ENCODE measurements around the gene FBXL3.

The FBXL3 gene

GRCh38 chr13:77056382-77056781 lies 29.4 kb upstream of the FBXL3 start:
- no peak for TF ChIP-seq CTCF (IDR thresholded peaks at IDR 0.05; ENCODE audit: low read length, missing control alignments)
- no peak for DNase-seq (ENCODE audit: low read depth)
- no peak overlapping the region for H3K4me3 ChIP-seq (replicated peaks; ENCODE audit: low read depth, low read length)

- DNase-seq (ENCODE audit: low read depth) = no peak
- no peak overlapping the region for H3K4me3 ChIP-seq (replicated peaks; ENCODE audit: low read depth, low read length)
- no peak for TF ChIP-seq CTCF (IDR thresholded peaks at IDR 0.05; ENCODE audit: low read length, missing control alignments)
Measured at GRCh38 chr13:77055158-77055557, 28.2 kb upstream of the FBXL3 start.

- no peak overlapping the region for H3K4me3 ChIP-seq (replicated peaks; ENCODE audit: low read depth, low read length)
- TF ChIP-seq CTCF (IDR thresholded peaks at IDR 0.05; ENCODE audit: low read length, missing control alignments) = no peak
- DNase-seq (ENCODE audit: low read depth) = no peak
Measured at GRCh38 chr13:77053192-77053591, 26.2 kb upstream of the FBXL3 start.

- no peak for DNase-seq (ENCODE audit: low read depth)
- no peak overlapping the region for H3K4me3 ChIP-seq (replicated peaks; ENCODE audit: low read depth, low read length)
- no peak for TF ChIP-seq CTCF (IDR thresholded peaks at IDR 0.05; ENCODE audit: low read length, missing control alignments)
Measured at GRCh38 chr13:77048681-77049080, 21.7 kb upstream of the FBXL3 start.

GRCh38 chr13:77047649-77048343 lies 20.8 kb upstream of the FBXL3 start:
- DNase-seq (ENCODE audit: low read depth) = no peak
- no peak for TF ChIP-seq CTCF (IDR thresholded peaks at IDR 0.05; ENCODE audit: low read length, missing control alignments)
- H3K4me3 ChIP-seq (replicated peaks; ENCODE audit: low read depth, low read length) = no peak overlapping the region

- DNase-seq (ENCODE audit: low read depth) = no peak
- no peak overlapping the region for H3K4me3 ChIP-seq (replicated peaks; ENCODE audit: low read depth, low read length)
- no peak for TF ChIP-seq CTCF (IDR thresholded peaks at IDR 0.05; ENCODE audit: low read length, missing control alignments)
Measured at GRCh38 chr13:77042566-77043177, 15.7 kb upstream of the FBXL3 start.

- DNase-seq (ENCODE audit: low read depth) = no peak
- no peak for TF ChIP-seq CTCF (IDR thresholded peaks at IDR 0.05; ENCODE audit: low read length, missing control alignments)
- no peak overlapping the region for H3K4me3 ChIP-seq (replicated peaks; ENCODE audit: low read depth, low read length)
Measured at GRCh38 chr13:77040835-77041234, 13.9 kb upstream of the FBXL3 start.
